ENCODE data around the gene CACNA1C.

DNA sequence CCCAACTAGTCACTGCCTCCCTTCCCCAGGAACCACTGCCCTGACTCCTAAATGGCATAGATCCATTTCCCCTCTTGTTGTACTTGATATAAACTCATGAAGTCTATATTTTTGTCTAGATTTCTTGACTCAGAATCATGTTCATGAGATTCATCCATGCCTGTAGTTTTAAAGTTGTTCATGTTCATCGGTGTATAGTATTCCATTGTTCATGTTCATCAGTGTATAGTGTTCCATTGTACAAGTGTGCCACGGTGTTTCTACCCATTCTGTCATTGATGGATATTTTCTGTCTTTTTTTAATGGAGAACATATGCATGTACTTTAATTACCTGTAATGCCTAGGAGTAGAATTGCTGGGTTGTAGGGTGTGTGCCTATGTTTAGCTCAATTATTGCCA is 261.7 kb downstream of the CACNA1C start:
- TF ChIP-seq NFIC (IDR thresholded peaks at IDR 0.05; ENCODE audit: low read depth, low read length) = no peak
- no peak for TF ChIP-seq SIX5 (IDR thresholded peaks at IDR 0.05; ENCODE audit: low read depth, low read length, severe bottlenecking)
- TF ChIP-seq, protein P1, sequence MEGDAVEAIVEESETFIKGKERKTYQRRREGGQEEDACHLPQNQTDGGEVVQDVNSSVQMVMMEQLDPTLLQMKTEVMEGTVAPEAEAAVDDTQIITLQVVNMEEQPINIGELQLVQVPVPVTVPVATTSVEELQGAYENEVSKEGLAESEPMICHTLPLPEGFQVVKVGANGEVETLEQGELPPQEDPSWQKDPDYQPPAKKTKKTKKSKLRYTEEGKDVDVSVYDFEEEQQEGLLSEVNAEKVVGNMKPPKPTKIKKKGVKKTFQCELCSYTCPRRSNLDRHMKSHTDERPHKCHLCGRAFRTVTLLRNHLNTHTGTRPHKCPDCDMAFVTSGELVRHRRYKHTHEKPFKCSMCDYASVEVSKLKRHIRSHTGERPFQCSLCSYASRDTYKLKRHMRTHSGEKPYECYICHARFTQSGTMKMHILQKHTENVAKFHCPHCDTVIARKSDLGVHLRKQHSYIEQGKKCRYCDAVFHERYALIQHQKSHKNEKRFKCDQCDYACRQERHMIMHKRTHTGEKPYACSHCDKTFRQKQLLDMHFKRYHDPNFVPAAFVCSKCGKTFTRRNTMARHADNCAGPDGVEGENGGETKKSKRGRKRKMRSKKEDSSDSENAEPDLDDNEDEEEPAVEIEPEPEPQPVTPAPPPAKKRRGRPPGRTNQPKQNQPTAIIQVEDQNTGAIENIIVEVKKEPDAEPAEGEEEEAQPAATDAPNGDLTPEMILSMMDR (IDR thresholded peaks at IDR 0.05 in 2 of 3, conservative IDR thresholded peaks at IDR 0.05 in 1 of 3; ENCODE audit: control insufficient read depth in 2 of 3, extremely low read depth in 1 of 3, insufficient read depth in 1 of 3, low read depth in 3 of 3, low read length in 3 of 3) = no peak
- TF ChIP-seq, protein P2, sequence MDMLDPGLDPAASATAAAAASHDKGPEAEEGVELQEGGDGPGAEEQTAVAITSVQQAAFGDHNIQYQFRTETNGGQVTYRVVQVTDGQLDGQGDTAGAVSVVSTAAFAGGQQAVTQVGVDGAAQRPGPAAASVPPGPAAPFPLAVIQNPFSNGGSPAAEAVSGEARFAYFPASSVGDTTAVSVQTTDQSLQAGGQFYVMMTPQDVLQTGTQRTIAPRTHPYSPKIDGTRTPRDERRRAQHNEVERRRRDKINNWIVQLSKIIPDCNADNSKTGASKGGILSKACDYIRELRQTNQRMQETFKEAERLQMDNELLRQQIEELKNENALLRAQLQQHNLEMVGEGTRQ (IDR thresholded peaks at IDR 0.05; ENCODE audit: borderline replicate concordance, low read depth, low read length) = no peak
- no peak for TF ChIP-seq CHD2 (IDR thresholded peaks at IDR 0.05; ENCODE audit: borderline replicate concordance, low read depth, low read length)
- TF ChIP-seq EGR1 (IDR thresholded peaks at IDR 0.05; ENCODE audit: borderline replicate concordance in 1 of 2, low read depth in 2 of 2, low read length in 2 of 2) = no peak
- TF ChIP-seq, protein P3, sequence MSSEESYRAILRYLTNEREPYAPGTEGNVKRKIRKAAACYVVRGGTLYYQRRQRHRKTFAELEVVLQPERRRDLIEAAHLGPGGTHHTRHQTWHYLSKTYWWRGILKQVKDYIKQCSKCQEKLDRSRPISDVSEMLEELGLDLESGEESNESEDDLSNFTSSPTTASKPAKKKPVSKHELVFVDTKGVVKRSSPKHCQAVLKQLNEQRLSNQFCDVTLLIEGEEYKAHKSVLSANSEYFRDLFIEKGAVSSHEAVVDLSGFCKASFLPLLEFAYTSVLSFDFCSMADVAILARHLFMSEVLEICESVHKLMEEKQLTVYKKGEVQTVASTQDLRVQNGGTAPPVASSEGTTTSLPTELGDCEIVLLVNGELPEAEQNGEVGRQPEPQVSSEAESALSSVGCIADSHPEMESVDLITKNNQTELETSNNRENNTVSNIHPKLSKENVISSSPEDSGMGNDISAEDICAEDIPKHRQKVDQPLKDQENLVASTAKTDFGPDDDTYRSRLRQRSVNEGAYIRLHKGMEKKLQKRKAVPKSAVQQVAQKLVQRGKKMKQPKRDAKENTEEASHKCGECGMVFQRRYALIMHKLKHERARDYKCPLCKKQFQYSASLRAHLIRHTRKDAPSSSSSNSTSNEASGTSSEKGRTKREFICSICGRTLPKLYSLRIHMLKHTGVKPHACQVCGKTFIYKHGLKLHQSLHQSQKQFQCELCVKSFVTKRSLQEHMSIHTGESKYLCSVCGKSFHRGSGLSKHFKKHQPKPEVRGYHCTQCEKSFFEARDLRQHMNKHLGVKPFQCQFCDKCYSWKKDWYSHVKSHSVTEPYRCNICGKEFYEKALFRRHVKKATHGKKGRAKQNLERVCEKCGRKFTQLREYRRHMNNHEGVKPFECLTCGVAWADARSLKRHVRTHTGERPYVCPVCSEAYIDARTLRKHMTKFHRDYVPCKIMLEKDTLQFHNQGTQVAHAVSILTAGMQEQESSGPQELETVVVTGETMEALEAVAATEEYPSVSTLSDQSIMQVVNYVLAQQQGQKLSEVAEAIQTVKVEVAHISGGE (CRISPR knock-in tag; IDR thresholded peaks at IDR 0.05) = no peak
- no peak for TF ChIP-seq CHD4 (IDR thresholded peaks at IDR 0.05)
- no peak for TF ChIP-seq POLR2A (IDR thresholded peaks at IDR 0.05; ENCODE audit: low read depth, low read length)

Measured in GM12878 (cell line).